NCI-H1436 treated with DMSO at 0.1 percent for 48 hours (cell line): Measurements from ENCODE around the gene GCC1.

Experiments
- DNase-seq: peaks from one replicate; lab custom pipeline; 2025; lab: John Stamatoyannopoulos, UW

The GCC1 gene, protein sequence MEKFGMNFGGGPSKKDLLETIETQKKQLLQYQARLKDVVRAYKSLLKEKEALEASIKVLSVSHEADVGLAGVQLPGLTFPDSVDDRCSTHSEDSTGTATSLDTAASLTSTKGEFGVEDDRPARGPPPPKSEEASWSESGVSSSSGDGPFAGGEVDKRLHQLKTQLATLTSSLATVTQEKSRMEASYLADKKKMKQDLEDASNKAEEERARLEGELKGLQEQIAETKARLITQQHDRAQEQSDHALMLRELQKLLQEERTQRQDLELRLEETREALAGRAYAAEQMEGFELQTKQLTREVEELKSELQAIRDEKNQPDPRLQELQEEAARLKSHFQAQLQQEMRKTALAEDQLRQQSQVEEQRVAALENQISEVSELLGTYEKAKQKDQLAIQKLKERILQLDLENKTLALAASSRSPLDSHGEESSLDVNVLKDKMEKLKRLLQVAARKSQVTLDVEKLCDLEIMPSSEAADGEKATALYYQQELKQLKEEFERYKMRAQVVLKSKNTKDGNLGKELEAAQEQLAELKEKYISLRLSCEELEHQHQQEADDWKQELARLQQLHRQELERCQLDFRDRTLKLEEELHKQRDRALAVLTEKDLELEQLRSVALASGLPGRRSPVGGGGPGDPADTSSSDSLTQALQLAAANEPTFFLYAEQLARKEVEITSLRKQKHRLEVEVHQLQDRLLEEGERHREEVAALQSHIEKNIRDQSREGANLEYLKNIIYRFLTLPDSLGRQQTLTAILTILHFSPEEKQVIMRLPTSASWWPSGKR

DNA sequence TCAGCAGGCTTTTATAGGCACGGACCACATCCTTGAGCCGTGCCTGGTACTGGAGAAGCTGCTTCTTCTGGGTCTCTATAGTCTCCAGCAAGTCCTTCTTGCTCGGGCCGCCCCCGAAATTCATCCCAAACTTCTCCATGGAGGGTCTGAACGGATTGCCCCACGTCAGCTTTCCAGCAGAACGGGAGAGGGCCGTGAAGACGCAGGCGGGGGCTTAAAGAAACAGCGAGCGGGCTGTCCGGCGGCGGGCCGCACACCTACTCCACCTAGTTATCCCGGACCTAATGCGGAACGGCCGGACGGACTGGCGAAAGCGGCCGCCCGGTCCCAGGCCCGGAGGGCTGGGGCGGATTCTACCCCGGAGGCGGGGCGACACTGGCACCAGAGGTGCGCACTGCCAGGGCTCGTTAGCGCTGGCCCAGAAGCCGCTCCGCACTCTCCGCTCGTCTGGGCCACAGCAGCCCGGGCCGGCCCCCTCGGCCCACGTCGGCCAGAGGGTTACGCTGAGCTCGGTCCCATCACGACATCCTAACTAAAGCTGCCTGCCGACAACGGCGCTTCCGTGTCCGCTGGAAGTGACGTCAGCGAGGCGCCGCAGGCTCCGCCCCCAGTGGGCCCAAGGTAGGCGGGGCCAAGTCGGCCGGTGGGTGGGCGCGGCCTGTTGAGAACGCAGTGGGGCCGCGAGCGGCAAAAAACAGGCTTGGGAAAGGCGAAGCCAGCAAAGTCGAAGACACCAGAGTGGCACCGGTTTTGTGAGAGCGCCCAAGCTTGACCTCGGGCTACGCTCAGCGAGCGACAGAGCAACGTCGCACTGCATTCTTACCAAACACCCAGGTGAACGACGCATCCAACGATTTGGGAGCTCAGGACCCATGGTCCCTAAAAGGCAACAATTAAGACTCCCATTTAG lies at the start of gene GCC1:
GCC1 (minus strand) TSS at position 553 of the 910 bp plus-strand sequence; CDS start at position 139, 414 bp downstream.
- DNase-seq: no peak

DNA sequence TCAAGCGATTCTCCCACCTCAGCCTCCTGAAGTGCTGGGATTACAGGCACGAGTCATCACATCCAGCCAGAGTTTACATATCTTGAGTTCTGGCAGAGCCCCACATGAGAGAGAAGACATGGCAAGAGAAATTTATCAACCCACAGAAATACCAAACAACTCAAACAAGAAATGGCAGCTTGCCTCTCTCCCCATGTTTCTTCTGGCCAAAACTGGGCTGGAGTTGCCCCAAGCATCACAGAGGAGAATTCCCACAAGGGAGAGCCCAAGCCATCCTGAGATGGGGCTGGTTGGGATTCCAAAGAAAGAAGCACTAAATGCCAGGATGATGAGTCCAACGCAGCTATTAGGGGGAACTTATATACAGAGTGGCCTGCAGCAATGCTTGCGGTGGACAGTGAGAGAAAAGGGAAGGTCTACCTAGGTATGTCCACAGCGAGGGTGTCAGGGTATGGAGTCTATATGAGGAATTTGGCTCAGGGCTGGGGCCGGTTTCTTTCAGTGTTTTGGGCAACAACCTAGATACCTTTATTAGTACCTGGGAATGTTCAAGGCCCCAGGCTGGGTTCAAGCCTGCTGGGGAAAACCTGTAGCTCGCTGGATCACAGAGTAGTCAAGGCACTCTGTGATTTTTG lies 47.0 kb upstream of the GCC1 start:
- no peak for DNase-seq

DNA sequence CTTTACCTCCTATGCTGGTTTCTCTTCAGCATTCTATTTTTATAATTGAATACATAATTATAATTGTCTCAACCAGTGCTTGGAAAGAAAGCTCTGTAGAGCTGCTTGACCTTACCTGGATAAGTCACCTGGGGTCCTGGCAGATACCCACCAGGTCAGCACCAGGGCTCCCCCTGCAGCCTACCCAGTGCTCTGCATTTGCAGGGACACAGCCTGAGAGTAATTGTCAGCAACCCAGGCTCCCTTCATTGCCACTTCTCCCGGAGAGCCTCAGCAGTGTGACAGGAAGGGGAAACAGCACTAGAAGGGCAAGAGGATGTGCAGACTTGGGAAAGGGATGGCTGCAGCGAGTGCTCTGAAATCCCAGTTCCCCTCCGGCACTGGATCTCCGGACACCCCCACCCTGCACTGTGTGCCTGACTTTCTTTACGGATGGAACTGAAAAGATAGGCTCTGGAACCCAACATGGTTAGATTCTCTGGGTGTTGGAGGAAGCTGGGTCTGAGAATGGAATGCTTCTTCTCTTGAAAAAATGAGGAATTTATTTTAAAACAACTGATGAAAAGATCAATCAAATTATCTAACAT lies 44.0 kb upstream of the GCC1 start:
- no peak for DNase-seq

DNA sequence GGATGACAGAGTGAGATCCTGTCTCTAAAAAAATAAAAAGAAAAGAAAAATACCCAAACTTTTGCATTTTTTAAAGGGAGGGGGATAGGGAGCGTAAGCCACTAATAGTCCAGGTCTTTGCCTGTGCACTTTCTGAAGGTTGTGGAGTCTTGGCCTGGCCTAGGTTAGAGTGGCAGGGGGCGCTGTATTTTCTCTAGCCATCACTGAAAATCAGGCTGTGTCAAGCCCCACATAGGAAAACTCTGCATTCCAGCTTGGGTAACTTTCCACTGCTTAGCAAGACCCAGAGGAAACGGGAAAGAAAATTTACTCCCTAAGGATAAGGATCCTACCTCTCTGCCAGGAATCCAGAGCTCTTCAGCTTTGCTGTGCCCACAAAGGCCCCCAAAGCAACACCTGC lies 43.0 kb upstream of the GCC1 start:
- no peak for DNase-seq

DNA sequence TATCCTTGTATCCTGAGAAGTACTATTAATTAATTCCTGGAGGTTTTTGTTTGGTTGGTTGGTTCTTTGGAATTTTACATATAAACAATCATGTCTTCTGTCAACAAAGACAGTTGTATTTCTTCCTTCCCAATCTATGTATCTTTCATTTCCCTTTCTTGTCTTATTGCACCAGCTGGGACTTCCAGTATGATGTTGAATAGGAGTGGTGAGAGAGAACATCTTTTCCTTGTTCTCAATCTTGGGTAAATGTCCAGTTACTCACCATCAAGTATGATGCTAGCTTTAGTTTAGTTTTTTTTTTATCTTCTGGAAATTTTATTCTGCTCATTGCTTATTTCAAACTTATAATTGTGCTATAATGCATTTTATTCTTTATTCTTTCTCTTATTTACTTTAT lies 39.9 kb upstream of the GCC1 start:
- DNase-seq: no peak

DNA sequence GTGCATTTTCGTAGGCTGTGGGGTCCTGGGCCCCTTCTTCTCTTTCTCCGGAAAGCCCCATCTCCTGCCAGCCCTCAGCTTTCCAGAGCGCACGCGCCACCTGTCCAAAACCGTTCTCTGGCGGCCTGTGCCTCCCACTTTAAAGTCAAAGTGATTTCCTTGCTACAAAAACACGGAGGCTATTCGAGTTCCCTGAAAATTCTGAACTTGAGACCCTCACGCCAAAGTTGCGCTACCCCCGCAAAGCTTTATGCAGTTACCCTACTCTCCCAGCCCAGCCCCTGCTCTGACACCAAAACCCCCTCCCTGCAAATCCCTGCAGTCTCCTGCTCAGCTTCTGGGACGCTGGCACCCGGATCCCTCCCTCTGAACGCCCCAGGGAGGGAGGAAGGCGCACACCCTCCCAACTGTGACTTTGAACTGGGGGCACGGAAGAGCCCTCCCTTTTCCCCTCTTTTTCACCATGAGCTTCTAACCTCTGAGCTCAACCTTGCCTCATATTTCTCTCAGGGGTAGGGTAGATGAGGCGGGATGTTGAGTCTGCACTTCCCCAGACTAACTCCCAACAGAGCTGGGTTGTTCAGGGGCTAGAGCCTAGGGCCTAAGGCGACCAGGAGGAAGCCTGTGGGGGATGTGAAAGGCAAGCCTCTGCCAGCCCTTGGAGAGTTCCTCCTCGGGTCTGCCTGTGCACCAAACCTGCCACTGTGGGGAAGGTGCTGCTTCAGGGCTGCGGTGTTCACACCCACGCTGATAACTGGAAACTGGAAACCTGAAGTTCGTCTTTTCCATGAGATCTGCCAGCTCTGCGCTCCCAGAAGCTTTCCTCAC lies 35.2 kb upstream of the GCC1 start:
- DNase-seq: no peak

DNA sequence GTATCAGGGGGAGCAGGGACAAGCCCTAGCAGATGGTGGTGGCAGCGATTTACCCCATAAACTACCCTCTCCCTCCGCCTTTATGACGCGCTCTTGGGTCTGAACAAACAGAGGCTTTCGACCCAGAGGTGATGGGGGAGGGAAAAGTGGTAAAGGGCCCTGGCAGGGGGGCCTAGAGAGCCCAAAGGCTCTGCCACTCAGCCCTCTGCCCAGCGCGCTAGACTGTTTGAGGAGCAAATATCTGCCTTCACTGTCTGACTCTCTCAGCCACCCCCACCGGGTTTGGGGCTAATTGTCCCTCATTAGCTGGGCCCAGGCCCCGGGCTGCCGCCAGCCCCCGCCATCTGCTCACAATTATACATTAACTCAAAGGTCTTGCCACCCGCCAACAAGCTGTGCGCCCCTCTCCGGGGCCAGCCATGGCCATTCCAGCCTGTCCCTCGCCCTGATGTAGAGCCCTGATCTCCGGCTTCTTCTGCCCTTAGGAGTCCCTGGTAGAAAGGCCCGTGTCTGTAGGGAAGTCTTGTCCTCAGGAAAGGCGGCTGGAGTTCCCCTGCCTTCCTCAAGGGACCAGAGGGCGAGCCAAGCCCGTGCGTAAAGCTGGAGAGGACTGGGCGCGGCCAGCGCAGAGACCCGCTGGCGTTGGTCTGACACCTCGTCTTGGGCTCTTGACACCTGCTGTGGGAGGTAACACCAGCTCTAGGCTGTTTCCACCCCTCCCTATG lies 34.4 kb upstream of the GCC1 start:
- DNase-seq: no peak

DNA sequence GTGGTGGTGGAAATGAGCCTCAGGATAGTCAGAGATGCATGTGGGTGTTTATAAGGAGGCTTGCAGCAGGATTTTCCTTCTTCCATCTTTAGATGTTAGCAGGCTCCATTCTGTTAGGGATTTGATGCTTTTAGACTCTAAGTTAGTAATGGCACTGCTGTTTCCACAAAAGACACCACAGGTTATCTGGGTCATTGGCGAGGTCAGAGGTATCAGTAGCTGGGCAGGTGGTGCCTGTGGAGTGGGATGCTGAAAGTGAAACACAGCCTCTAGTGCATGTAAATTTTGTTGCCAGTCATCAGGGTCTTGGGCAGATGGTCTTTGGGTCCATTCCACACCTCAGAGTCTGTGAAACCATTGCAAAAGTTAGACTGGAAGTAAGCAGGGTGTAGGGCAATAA lies 33.4 kb upstream of the GCC1 start:
- DNase-seq: no peak

DNA sequence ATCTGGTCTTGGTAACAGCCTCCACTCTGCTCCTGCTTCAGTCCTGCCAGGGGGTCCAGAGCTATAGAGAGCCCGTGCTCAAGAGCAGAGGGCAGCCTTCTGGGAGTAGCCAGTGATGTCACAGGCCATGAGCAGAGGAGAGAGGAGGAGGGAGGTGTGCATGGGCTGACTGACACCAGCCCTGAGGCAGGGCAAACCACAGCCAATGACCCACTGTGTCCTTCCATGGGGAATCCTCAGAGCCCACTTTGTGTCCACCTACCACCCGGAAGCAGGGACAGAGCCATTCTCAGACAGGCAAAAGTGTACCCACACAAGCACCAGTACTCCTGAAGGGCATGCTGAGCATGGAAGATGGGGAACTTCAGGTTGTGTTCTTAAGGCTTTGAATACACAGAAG lies 32.6 kb upstream of the GCC1 start, which contains the start of gene PAX4:
PAX4 (minus strand) TSS at position 101 of the 400 bp plus-strand sequence. CDS start 2,214 bp downstream, outside the sequence.
- DNase-seq: no peak

DNA sequence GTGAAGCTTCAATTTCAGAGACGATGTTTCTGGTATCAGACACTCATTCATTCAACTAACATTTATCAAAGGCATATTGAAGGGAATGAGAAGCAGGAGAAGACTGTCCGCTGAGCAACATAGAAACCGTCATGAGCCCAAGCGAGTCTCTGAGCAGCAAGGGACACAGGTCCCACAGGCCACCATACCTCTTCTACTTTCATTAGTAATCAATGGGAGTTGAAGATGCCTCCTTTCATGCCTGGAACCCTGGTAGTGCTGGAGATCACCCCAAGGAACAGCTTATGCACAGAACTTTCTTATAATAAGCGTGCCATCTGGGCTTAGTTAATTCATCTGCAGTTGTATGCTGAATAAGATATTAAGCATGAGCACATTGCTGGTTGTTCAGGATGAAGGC lies 31.3 kb upstream of the GCC1 start:
- DNase-seq: no peak

DNA sequence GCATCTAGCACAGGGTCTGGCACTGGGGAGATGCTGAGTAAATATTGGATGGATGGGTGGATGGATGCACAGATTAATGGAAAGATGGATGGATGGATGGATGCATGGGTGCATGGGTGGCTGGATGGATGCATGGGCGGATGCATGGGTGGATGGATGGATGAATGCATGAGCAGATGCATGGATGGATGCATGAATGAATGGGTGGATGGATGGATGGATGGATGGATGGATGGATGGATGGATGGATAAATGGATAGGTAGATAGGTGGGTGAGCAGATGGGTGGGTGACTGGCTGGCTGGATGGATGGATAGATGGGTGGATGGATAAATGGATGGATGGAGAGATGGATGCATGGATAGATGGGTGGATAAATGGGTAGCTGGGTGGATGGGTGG lies 26.9 kb upstream of the GCC1 start:
- DNase-seq: no peak

DNA sequence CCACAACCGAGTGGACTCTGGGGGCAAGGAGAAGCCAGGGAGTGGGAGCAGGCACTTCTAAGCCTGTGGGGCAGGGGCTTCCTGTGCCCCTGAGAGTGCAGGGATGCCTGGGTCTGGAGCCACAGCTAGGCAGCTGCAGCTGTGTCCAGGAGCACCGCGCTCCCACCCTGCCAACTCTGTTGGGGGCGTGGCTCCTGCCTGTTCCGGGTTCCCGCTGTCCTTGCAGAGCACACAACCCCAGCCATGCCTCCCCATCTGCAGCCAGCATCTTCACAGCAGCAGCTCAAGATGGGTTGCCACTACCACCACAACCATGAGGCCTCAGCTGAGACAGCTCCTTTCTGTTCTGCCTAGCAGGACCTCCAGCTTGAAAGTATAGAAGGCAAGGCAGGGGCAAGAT lies 23.9 kb upstream of the GCC1 start:
- DNase-seq: no peak

DNA sequence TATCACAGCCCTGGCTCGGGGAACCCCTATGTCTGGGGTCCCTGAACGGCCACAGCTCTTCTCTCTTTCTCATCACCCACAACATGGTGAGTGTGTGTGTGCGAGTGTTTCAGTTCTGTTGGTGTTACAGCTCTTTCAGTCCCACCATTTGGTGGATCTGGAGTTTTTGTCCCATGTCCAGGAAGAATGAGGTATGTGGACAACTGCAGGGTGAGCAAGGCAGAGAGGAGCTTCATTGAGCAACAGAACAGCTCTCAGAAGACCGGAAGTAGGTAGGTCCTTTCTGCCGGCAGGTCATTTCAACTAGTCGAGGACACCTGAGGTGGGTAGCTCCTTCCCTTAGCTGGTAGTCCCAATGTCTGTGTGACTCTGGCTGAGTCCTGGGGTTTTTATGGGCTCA lies 23.1 kb upstream of the GCC1 start:
- DNase-seq: no peak

DNA sequence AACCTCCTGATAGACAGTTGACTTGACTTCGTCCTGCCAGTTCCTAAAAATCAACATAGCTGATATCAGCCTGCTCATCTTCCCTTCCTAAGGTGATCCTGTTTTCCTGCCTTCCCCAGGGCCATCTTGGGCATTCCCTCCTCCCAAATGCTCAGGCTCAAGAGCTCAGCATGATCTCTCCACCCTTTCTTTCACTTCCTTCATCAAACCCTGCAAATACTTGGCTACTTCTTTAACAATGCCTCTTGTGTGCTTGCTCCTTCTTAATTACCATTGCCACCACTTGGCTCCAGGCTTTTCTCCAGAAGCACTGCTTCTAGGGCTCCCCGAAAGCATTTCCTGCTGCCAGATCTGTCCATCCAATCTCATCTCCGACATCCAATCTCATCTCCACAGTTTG lies 15.5 kb upstream of the GCC1 start:
- no peak for DNase-seq

DNA sequence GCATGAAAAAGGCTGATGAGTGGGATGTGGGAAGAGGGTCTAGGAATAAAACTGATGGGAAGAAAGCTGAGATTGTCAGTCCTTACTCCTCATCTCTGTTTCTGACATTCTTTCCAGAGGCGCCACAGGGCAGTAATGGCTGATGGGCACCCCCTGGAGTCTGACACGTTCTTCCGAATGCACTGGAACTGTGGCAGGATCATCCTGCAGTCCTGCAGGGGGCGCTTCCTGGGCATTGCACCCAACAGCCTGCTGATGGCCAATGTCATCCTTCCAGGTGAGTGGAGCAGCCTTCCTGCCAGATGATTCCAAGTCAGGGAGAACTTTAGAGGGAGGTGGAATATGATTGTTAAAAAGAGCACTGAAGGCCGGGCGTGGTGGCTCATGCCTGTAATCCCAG lies 12.9 kb upstream of the GCC1 start:
- no peak for DNase-seq

DNA sequence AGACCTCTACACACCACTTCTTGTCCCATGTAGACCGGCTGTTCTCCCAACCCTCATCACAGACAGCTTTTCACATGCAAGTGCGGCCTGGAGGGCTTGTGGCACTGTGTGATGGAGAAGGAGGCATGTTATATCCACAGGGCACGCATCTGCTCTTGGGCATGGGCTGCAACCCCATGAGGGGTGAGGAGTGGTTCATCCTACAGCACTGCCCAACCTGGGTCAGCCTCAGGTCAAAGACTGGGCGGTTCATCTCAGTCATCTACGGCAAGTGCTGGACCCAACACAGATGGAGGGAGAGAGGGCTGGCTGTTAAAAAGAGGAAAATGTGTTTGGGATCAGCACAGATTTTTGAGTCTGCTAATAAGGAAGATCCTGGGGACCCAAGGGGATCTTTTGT lies 10.3 kb upstream of the GCC1 start:
- DNase-seq: no peak

DNA sequence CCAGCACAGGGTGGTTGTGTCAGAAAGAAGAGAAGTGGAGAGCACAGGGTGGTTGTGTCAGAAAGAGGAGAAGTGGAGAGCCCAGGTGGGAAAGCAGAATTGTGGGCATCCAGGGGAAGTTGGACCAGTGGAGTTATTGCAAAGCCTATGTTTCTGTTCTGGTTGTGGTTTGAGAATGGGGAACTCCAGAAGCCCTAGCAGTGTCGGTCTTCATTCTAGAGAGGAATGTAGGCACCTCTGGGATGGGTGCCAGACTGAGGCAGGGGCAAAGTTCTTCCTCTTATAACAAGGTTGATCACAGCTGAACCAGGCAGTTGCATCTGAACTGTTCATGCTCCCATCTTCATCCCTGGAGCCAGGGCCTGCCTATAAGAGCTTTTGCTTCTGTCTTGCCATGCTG lies 9.1 kb upstream of the GCC1 start:
- no peak for DNase-seq

DNA sequence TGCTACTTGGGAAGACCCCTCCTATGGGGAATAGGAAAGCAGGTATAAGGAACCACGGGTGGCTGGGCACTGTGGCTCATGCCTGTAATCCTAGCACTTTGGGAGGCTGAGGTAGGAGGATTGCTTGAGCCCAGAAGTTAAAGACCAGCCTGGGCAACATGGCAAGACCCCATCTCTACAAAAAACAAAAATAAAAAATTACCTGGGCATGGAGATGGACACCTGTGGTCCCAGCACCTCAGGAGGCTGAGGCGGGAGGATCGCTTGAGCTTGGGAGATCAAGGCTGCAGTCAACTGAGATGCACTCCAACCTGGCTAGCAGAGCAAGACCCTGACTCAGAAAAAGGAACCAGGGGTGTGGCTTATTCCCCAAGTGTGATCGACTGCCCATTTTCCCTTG lies 7.2 kb upstream of the GCC1 start:
- no peak for DNase-seq

DNA sequence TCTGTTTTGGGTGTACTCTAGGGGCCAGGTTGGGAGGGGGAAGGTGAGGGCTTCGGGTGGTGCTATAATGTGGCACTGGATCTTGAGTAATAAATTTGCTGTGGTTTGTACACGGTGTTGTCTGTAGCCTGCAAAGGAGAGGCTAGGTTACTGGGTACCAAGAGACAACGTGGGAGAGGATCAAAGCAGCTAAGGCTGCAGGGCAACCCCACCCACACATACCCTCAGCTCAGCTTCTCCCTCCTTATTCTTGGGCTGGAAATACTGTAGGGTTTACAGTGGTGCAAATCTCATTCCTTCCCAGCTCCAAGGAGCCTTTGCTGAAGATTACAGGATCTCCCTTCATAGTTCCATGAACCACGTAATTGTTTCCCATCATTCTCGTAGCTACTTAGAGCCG lies 6.2 kb upstream of the GCC1 start:
- DNase-seq: no peak

DNA sequence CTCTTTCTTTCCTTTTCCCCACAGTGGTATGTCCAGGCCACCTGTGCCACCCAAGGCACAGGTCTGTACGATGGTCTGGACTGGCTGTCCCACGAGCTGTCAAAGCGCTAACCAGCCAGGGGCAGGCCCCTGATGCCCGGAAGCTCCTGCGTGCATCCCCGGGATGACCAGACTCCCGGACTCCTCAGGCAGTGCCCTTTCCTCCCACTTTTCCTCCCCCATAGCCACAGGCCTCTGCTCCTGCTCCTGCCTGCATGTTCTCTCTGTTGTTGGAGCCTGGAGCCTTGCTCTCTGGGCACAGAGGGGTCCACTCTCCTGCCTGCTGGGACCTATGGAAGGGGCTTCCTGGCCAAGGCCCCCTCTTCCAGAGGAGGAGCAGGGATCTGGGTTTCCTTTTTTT lies 5.8 kb upstream of the GCC1 start:
- DNase-seq: no peak
